ENCODE data around the gene HIBADH. TPM values are rescaled to one million over a fixed set of nuclear protein-coding genes. Genes with fewer than 3 reads are reported as not detected.
"Not testable (repeated sequence)": the region's sequence is repeated elsewhere in the genome, so short reads cannot be mapped to it uniquely, and the experiment has no call there.

The HIBADH gene
- total RNA-seq, 1 donor from 2014 or later = 15.4 TPM

- Mint-ChIP-seq H3K4me1 (ENCODE audit: unreplicated experiment) (no peaks in the 10 kb centered on the region), H3K36me3 (ENCODE audit: low read depth, unreplicated experiment) (peaks cover 4% of the 10 kb centered on the region), H3K4me3 (ENCODE audit: unreplicated experiment) (no peak overlapping the region), H3K9me3 (ENCODE audit: unreplicated experiment) (no peaks in the 10 kb centered on the region), H3K27ac (ENCODE audit: unreplicated experiment) (no peak overlapping the region), H3K27me3 (ENCODE audit: unreplicated experiment) (no peaks in the 10 kb centered on the region)
- no peak for DNase-seq (ENCODE audit: low spot score)
- no peak for TF ChIP-seq CTCF (IDR thresholded peaks at IDR 0.05; ENCODE audit: unreplicated experiment)
Observed at GRCh38 chr7:27640884-27641574, 21.7 kb downstream of the HIBADH start.

- no peak for DNase-seq (ENCODE audit: low spot score)
- H3K4me1 Mint-ChIP-seq (ENCODE audit: unreplicated experiment) = no peaks in the 10 kb centered on the region
- peaks cover 5% of the 10 kb centered on the region for H3K36me3 Mint-ChIP-seq (ENCODE audit: low read depth, unreplicated experiment)
- no peak overlapping the region for H3K4me3 Mint-ChIP-seq (ENCODE audit: unreplicated experiment)
- no peaks in the 10 kb centered on the region for H3K9me3 Mint-ChIP-seq (ENCODE audit: unreplicated experiment)
- no peaks in the 10 kb centered on the region for H3K27me3 Mint-ChIP-seq (ENCODE audit: unreplicated experiment)
- TF ChIP-seq CTCF (IDR thresholded peaks at IDR 0.05; ENCODE audit: unreplicated experiment) = no peak
- no peak overlapping the region for H3K27ac Mint-ChIP-seq (ENCODE audit: unreplicated experiment)
Observed at GRCh38 chr7:27639851-27640250, 22.8 kb downstream of the HIBADH start.

GRCh38 chr7:27639048-27639447 lies 23.6 kb downstream of the HIBADH start:
- H3K36me3 Mint-ChIP-seq (ENCODE audit: low read depth, unreplicated experiment); DNase-seq (ENCODE audit: low spot score); H3K27me3 Mint-ChIP-seq (ENCODE audit: unreplicated experiment); H3K9me3 Mint-ChIP-seq (ENCODE audit: unreplicated experiment); H3K4me1 Mint-ChIP-seq (ENCODE audit: unreplicated experiment); H3K4me3 Mint-ChIP-seq (ENCODE audit: unreplicated experiment); H3K27ac Mint-ChIP-seq (ENCODE audit: unreplicated experiment): not testable (repeated sequence)

GRCh38 chr7:27636326-27637006 lies 26.2 kb downstream of the HIBADH start:
- H3K36me3 Mint-ChIP-seq (ENCODE audit: low read depth, unreplicated experiment) = peaks cover 2% of the 10 kb centered on the region
- DNase-seq (ENCODE audit: low spot score) = no peak
- no peaks in the 10 kb centered on the region for H3K9me3 Mint-ChIP-seq (ENCODE audit: unreplicated experiment)
- no peak overlapping the region for H3K4me3 Mint-ChIP-seq (ENCODE audit: unreplicated experiment)
- no peak for TF ChIP-seq CTCF (IDR thresholded peaks at IDR 0.05; ENCODE audit: unreplicated experiment)
- H3K27ac Mint-ChIP-seq (ENCODE audit: unreplicated experiment) = no peak overlapping the region
- no peaks in the 10 kb centered on the region for H3K4me1 Mint-ChIP-seq (ENCODE audit: unreplicated experiment)
- no peaks in the 10 kb centered on the region for H3K27me3 Mint-ChIP-seq (ENCODE audit: unreplicated experiment)

- TF ChIP-seq CTCF (IDR thresholded peaks at IDR 0.05; ENCODE audit: unreplicated experiment) = no peak
- Mint-ChIP-seq H3K27ac (ENCODE audit: unreplicated experiment) (no peak overlapping the region), H3K4me1 (ENCODE audit: unreplicated experiment) (no peaks in the 10 kb centered on the region), H3K9me3 (ENCODE audit: unreplicated experiment) (no peaks in the 10 kb centered on the region), H3K36me3 (ENCODE audit: low read depth, unreplicated experiment) (peaks cover 2% of the 10 kb centered on the region), H3K27me3 (ENCODE audit: unreplicated experiment) (no peaks in the 10 kb centered on the region), H3K4me3 (ENCODE audit: unreplicated experiment) (no peak overlapping the region)
- DNase-seq (ENCODE audit: low spot score) = no peak
Observed at GRCh38 chr7:27635728-27636127, 27.0 kb downstream of the HIBADH start.

All from endothelial cell (in vitro differentiated cells).